ENCODE measurements around the gene ANKRD65.

DNA sequence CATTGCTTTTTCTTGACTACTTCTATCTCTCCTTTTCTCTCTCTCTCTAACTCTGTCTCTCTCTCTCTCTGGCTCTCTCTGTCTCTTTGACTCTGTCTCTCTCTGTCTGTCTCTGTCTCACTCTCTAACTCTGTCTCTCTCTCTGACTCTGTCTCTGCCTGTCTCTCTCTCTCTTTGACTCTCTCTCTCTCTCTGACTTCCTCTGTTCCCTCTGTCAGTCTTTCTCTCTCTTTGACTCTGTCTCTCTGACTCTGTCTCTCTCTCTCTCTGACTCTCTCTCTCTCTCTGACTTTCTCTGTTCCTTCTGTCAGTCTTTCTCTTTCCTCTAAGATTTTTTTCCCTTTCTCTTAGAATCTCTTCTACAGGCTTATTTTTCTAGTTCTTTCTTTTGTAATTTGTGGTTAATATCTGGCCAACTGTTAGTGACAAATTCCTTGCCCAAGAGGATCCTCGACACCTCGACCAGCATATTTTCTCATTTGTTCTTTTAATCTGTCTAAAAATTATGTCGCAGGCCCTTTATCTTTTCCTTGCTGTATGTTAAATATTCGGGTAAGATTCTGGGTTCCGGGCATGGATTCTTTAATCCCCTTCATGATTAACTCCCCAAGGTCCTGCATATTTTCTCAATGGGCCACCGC, 28.1 kb upstream of the ANKRD65 start, which contains the start of gene ATAD3C:
- TF ChIP-seq, protein P1, sequence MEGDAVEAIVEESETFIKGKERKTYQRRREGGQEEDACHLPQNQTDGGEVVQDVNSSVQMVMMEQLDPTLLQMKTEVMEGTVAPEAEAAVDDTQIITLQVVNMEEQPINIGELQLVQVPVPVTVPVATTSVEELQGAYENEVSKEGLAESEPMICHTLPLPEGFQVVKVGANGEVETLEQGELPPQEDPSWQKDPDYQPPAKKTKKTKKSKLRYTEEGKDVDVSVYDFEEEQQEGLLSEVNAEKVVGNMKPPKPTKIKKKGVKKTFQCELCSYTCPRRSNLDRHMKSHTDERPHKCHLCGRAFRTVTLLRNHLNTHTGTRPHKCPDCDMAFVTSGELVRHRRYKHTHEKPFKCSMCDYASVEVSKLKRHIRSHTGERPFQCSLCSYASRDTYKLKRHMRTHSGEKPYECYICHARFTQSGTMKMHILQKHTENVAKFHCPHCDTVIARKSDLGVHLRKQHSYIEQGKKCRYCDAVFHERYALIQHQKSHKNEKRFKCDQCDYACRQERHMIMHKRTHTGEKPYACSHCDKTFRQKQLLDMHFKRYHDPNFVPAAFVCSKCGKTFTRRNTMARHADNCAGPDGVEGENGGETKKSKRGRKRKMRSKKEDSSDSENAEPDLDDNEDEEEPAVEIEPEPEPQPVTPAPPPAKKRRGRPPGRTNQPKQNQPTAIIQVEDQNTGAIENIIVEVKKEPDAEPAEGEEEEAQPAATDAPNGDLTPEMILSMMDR (IDR thresholded peaks at IDR 0.05; ENCODE audit: poor library complexity), result no peak
- TF ChIP-seq EZH2phosphoT487 (IDR thresholded peaks at IDR 0.05; ENCODE audit: low read depth, severe bottlenecking, unreplicated experiment), result no peak
- TF ChIP-seq EZH2 (IDR thresholded peaks at IDR 0.05; ENCODE audit: borderline replicate concordance), result no peak

Measured in hepatocyte (in vitro differentiated cells).